DOHH2 (cell line): ENCODE measurements around the gene SRI.

Experiments
- H3F3A ChIP-seq: fragments of 200-600 bp; sonication (generic), shearing (Covaris generic); 2 replicates; pipeline ENCODE4 v1.6.0; 2016; ENCODE audit warnings: antibody characterized with exemption, mild to moderate bottlenecking; ENCODE audit not compliant: control insufficient read depth, insufficient read depth
- H3K27ac ChIP-seq: fragments of 200-600 bp; sonication (generic); 2 replicates; pipeline ENCODE4 v1.5.1; 2014; ENCODE audit warnings: low read depth, mild to moderate bottlenecking, low read length, moderate library complexity
- H3K27me3 ChIP-seq: fragments of 200-600 bp; sonication (generic); 2 replicates; pipeline ENCODE4 v1.6.1; 2014; ENCODE audit warnings: mild to moderate bottlenecking, low read length, mixed read lengths; ENCODE audit not compliant: control insufficient read depth
- H3K36me3 ChIP-seq: fragments of 200-600 bp; sonication (generic); 2 replicates; pipeline ENCODE4 v1.6.1; 2014; ENCODE audit warnings: mild to moderate bottlenecking, low read length, moderate library complexity, mixed read lengths; ENCODE audit not compliant: control insufficient read depth
- H3K4me1 ChIP-seq: fragments of 200-600 bp; sonication (generic); 2 replicates; pipeline ENCODE4 v1.6.1; 2014; ENCODE audit warnings: mild to moderate bottlenecking, low read length, mixed read lengths; ENCODE audit not compliant: control insufficient read depth
- H3K4me2 ChIP-seq: fragments of 200-600 bp; sonication (generic); 2 replicates; pipeline ENCODE4 v1.6.0; 2014; ENCODE audit warnings: mild to moderate bottlenecking, low read length, moderate library complexity
- H3K4me3 ChIP-seq: fragments of 200-600 bp; sonication (generic); 2 replicates; pipeline ENCODE4 v1.5.1; 2014; ENCODE audit warnings: mild to moderate bottlenecking, low read length, mixed read lengths
- H3K79me2 ChIP-seq: fragments of 200-600 bp; sonication (generic); 2 replicates; pipeline ENCODE4 v1.6.1; 2014; ENCODE audit warnings: mild to moderate bottlenecking, low read length, mixed read lengths; ENCODE audit not compliant: control insufficient read depth
- H3K9me2 ChIP-seq: fragments of 200-600 bp; sonication (generic); replicated peaks from 2 replicates; pipeline ENCODE4 v1.6.1; 2014; ENCODE audit warnings: mild to moderate bottlenecking, low read length, mixed read lengths; ENCODE audit not compliant: control insufficient read depth
- H3K9me3 ChIP-seq: fragments of 200-600 bp; sonication (generic); 2 replicates; pipeline ENCODE4 v1.6.1; 2014; ENCODE audit warnings: antibody characterized with exemption, low read length, mixed read lengths; ENCODE audit not compliant: control insufficient read depth, insufficient read depth
- H4K20me1 ChIP-seq: fragments of 200-600 bp; sonication (generic); 2 replicates; pipeline ENCODE4 v1.6.0; 2014; ENCODE audit warnings: low read depth, mild to moderate bottlenecking, antibody characterized with exemption, low read length, moderate library complexity; ENCODE audit not compliant: control insufficient read depth, insufficient read depth
- CTCF ChIP-seq: fragments of 200-600 bp; sonication (generic); IDR thresholded peaks from one replicate; pipeline ENCODE4 v1.5.1; 2014; ENCODE audit warnings: antibody characterized with exemption, mild to moderate bottlenecking, low read depth, low read length; ENCODE audit not compliant: poor library complexity, severe bottlenecking
- EZH2phosphoT487 ChIP-seq: fragments of 200-600 bp; sonication (generic); IDR thresholded peaks from 2 replicates; pipeline ENCODE4 v1.6.1; 2017; ENCODE audit warnings: borderline replicate concordance, mild to moderate bottlenecking, antibody characterized with exemption, low read length, moderate library complexity, mixed read lengths

The SRI gene

GRCh38 chr7:88226201-88226600 is 6.4 kb upstream of the SRI start:
- no peaks in the 10 kb centered on the region for H4K20me1 ChIP-seq
- H3K27ac ChIP-seq: no peak overlapping the region
- H3K36me3 ChIP-seq: no peaks in the 10 kb centered on the region
- H3K79me2 ChIP-seq: no peaks in the 10 kb centered on the region
- no peak overlapping the region for H3K4me3 ChIP-seq
- H3F3A ChIP-seq: no peaks in the 10 kb centered on the region
- no peaks in the 10 kb centered on the region for H3K9me2 ChIP-seq
- H3K4me2 ChIP-seq: no peak overlapping the region
- TF ChIP-seq EZH2phosphoT487 (no peak), CTCF (no peak)
- H3K4me1 ChIP-seq: peaks cover 3% of the 10 kb centered on the region
- no peaks in the 10 kb centered on the region for H3K9me3 ChIP-seq
- peaks cover 4% of the 10 kb centered on the region; the same call in 1 of the 2 replicates for H3K27me3 ChIP-seq

GRCh38 chr7:88224601-88225275 is 4.9 kb upstream of the SRI start:
- H3K79me2 ChIP-seq: peaks cover 5% of the 10 kb centered on the region
- TF ChIP-seq EZH2phosphoT487 (no peak), CTCF (no peak)
- H3K4me2 ChIP-seq: no peak overlapping the region

GRCh38 chr7:88223265-88223664 is 3.4 kb upstream of the SRI start:
- Histone ChIP-seq H3K4me1 (peaks cover 18% of the 10 kb centered on the region), H4K20me1 (no peaks in the 10 kb centered on the region), H3K9me3 (no peaks in the 10 kb centered on the region), H3K27ac (no peak overlapping the region), H3K36me3 (peaks cover 9% of the 10 kb centered on the region; the same call in 1 of the 2 replicates), H3K4me3 (no peak overlapping the region), H3K79me2 (peaks cover 20% of the 10 kb centered on the region), H3K9me2 (no peaks in the 10 kb centered on the region), H3K4me2 (no peak overlapping the region), H3F3A (0 out of 2 replicates have a peak, but pooled peaks cover 4% of the 10 kb centered on the region), H3K27me3 (no peaks in the 10 kb centered on the region)
- TF ChIP-seq EZH2phosphoT487 (no peak), CTCF (no peak)

More at GRCh38 chr7:88224601-88225275, 4.9 kb upstream of the SRI start:
- Histone ChIP-seq H3K27ac (no peak overlapping the region), H3F3A (no peaks in the 10 kb centered on the region), H4K20me1 (no peaks in the 10 kb centered on the region), H3K27me3 (peaks cover 4% of the 10 kb centered on the region; the same call in 1 of the 2 replicates), H3K4me1 (peaks cover 15% of the 10 kb centered on the region), H3K36me3 (no peaks in the 10 kb centered on the region), H3K9me2 (no peaks in the 10 kb centered on the region), H3K4me3 (no peak overlapping the region), H3K9me3 (no peaks in the 10 kb centered on the region)
